MM.1S (cell line): ENCODE data around the gene CALD1.

Experiments used
- DNase-seq: peaks from one replicate; pipeline ENCODE4 v3.0.0-alpha.2; 2015
- H2AFZ ChIP-seq: fragments of 300-600 bp; sonication (generic); 2 replicates; pipeline ENCODE4 v1.6.0; 2016; ENCODE audit warnings: antibody characterized with exemption, low read length
- H3F3A ChIP-seq: fragments of 300-600 bp; sonication (generic); 2 replicates; pipeline ENCODE4 v1.6.1; 2016; ENCODE audit warnings: mild to moderate bottlenecking, antibody characterized with exemption, low read length, moderate library complexity, mixed read lengths; ENCODE audit not compliant: insufficient read depth
- H3K27ac ChIP-seq: fragments of 300-600 bp; sonication (generic); 2 replicates; pipeline ENCODE4 v1.5.1; 2016; ENCODE audit warnings: mild to moderate bottlenecking, low read length
- H3K27me3 ChIP-seq: fragments of 300-600 bp; sonication (generic); replicated peaks from 2 replicates; pipeline ENCODE4 v1.6.0; 2016; ENCODE audit warnings: low read length; ENCODE audit not compliant: insufficient read depth
- H3K36me3 ChIP-seq: fragments of 300-600 bp; sonication (generic); replicated peaks from 2 replicates; pipeline ENCODE4 v1.6.1; 2016; ENCODE audit warnings: mild to moderate bottlenecking, low read length, mixed read lengths; ENCODE audit not compliant: insufficient read depth
- H3K4me1 ChIP-seq: fragments of 300-600 bp; sonication (generic); 2 replicates; pipeline ENCODE4 v1.6.1; 2016; ENCODE audit warnings: low read length, mixed read lengths
- H3K4me2 ChIP-seq: fragments of 300-600 bp; sonication (generic); 2 replicates; pipeline ENCODE4 v1.6.0; 2016; ENCODE audit warnings: low read depth, low read length
- H3K4me3 ChIP-seq: fragments of 300-600 bp; sonication (generic); 2 replicates; pipeline ENCODE4 v1.5.1; 2016; ENCODE audit warnings: low read length, mixed read lengths
- H3K79me2 ChIP-seq: fragments of 300-600 bp; sonication (generic); 2 replicates; pipeline ENCODE4 v1.6.1; 2016; ENCODE audit warnings: mixed run types, low read length, mixed read lengths
- H3K9ac ChIP-seq: fragments of 300-600 bp; sonication (generic); 2 replicates; pipeline ENCODE4 v1.6.1; 2016; ENCODE audit warnings: low read length, mixed read lengths
- H3K9me2 ChIP-seq: fragments of 300-600 bp; sonication (generic); replicated peaks from 2 replicates; pipeline ENCODE4 v1.6.1; 2016; ENCODE audit warnings: mild to moderate bottlenecking, low read length, mixed read lengths; ENCODE audit not compliant: insufficient read depth
- H3K9me3 ChIP-seq: fragments of 300-600 bp; sonication (generic); replicated peaks from 2 replicates; pipeline ENCODE4 v1.6.1; 2016; ENCODE audit warnings: mild to moderate bottlenecking, low read length, mixed read lengths; ENCODE audit not compliant: insufficient read depth
- H4K20me1 ChIP-seq: fragments of 300-600 bp; sonication (generic); 2 replicates; pipeline ENCODE4 v1.6.1; 2016; ENCODE audit warnings: mild to moderate bottlenecking, low read length, moderate library complexity, mixed read lengths; ENCODE audit not compliant: insufficient read depth
- EZH2 ChIP-seq: fragments of 300-600 bp; sonication (generic); optimal IDR thresholded peaks from 2 replicates; pipeline ENCODE3; 2017; ENCODE audit warnings: low read depth, mild to moderate bottlenecking, antibody characterized with exemption, low read length, mixed read lengths
- EZH2phosphoT487 ChIP-seq: fragments of 300-600 bp; sonication (generic); IDR thresholded peaks from 2 replicates; pipeline ENCODE4 v1.6.1; 2018; ENCODE audit warnings: antibody characterized with exemption, low read length
- TF ChIP-seq, protein P1 (sequence below): fragments of 300-600 bp; sonication (generic); IDR thresholded peaks from 2 replicates; pipeline ENCODE4 v1.5.1; 2016; ENCODE audit warnings: antibody characterized with exemption, low read length, mixed read lengths

The CALD1 gene

DNA sequence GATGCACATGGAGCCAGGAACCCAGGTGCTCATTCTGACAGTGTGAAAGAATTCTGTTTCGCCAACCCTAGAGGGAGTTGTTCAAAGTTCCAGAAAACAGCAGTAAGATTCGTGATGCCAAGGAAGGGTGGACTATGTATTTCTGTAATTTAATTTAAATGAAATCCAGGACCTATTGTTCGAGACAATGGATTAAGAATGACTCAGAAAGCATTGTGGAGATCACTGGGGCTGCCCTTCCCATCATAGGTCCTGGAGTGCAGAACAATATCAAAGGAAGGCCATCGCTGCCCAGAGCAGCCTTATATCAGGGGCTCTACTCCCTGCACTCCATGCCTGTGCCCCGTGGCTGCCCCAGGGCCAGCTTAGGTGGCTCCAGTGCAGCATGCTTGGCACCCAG is 32.1 kb upstream of the CALD1 start:
- Histone ChIP-seq H3K9me3 (no peaks in the 10 kb centered on the region), H3K9me2 (no peaks in the 10 kb centered on the region), H3F3A (no peaks in the 10 kb centered on the region), H3K4me2 (no peak overlapping the region), H2AFZ (no peak overlapping the region), H3K4me3 (no peak overlapping the region), H3K36me3 (no peaks in the 10 kb centered on the region), H3K9ac (no peak overlapping the region), H4K20me1 (no peaks in the 10 kb centered on the region), H3K79me2 (no peaks in the 10 kb centered on the region), H3K27ac (no peak overlapping the region), H3K27me3 (no peaks in the 10 kb centered on the region), H3K4me1 (no peaks in the 10 kb centered on the region)
- TF ChIP-seq EZH2 = no peak
- TF ChIP-seq, protein P1, sequence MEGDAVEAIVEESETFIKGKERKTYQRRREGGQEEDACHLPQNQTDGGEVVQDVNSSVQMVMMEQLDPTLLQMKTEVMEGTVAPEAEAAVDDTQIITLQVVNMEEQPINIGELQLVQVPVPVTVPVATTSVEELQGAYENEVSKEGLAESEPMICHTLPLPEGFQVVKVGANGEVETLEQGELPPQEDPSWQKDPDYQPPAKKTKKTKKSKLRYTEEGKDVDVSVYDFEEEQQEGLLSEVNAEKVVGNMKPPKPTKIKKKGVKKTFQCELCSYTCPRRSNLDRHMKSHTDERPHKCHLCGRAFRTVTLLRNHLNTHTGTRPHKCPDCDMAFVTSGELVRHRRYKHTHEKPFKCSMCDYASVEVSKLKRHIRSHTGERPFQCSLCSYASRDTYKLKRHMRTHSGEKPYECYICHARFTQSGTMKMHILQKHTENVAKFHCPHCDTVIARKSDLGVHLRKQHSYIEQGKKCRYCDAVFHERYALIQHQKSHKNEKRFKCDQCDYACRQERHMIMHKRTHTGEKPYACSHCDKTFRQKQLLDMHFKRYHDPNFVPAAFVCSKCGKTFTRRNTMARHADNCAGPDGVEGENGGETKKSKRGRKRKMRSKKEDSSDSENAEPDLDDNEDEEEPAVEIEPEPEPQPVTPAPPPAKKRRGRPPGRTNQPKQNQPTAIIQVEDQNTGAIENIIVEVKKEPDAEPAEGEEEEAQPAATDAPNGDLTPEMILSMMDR = no peak
- TF ChIP-seq EZH2phosphoT487 = no peak
- no peak for DNase-seq

DNA sequence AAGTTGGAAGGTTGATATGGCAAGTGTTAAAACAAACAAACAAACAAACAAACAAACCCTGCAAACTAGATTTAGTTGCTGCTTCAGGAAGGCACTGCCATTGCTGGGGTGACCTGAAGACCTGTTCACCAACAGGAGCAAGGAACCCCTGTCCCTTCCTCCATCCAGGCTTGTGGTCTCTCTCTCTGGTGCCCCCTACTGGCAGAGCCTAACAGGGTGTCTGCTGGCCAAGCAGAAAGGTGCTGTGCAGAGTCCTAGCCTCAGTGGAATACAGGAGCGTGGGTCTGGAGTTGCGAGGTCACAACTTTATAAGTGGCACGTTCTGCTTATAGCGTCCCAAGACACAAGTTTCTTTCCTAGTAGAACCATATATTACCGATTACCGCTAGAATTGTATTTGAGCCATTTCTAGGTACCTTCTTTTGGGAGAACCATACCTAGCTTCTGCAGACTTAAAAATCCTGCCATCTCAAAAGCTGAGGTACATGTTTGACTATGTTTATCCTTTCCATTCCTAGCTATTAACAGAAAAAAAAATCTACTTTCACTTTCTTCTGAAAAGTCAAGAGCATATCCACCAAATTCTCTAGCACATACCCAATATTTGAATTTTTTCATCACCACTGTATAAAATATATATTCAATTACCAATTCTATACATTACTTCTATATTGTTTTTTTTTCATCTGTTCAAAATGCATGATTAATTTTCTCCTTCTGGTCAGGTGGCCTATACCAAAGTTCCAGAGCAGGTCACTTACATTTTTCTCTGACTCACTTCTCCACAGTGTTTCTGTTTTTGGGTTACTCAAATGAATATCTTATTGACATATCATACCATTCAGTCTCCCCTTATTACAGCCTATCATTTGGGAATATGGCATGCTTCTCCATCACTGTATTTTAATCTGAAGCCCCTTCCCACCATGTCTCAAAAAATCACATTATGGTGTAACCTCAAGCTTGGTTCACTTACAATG is 29.1 kb upstream of the CALD1 start:
- Histone ChIP-seq H3K79me2 (no peaks in the 10 kb centered on the region), H3F3A (no peaks in the 10 kb centered on the region), H3K27ac (no peak overlapping the region), H4K20me1 (no peaks in the 10 kb centered on the region), H3K9ac (no peak overlapping the region), H3K4me2 (no peak overlapping the region), H3K4me3 (no peak overlapping the region), H3K9me3 (no peaks in the 10 kb centered on the region), H3K36me3 (no peaks in the 10 kb centered on the region), H2AFZ (no peak overlapping the region), H3K4me1 (no peaks in the 10 kb centered on the region), H3K27me3 (no peaks in the 10 kb centered on the region), H3K9me2 (no peaks in the 10 kb centered on the region)
- DNase-seq = peak; percentile 62
- TF ChIP-seq, protein P1 = peak; percentile 97
- no peak for TF ChIP-seq EZH2phosphoT487
- TF ChIP-seq EZH2 = no peak

GRCh38 chr7:134752006-134752760 is 27.3 kb upstream of the CALD1 start:
- no peaks in the 10 kb centered on the region for H3K79me2 ChIP-seq
- H3K27ac ChIP-seq = no peak overlapping the region
- no peaks in the 10 kb centered on the region for H3K9me2 ChIP-seq
- H3K4me2 ChIP-seq = no peak overlapping the region
- no peaks in the 10 kb centered on the region for H3K27me3 ChIP-seq
- H2AFZ ChIP-seq = no peak overlapping the region
- H3K9ac ChIP-seq = no peak overlapping the region
- TF ChIP-seq, protein P1 = no peak
- no peak for TF ChIP-seq EZH2phosphoT487
- TF ChIP-seq EZH2 = no peak
- H3F3A ChIP-seq = no peaks in the 10 kb centered on the region
- H4K20me1 ChIP-seq = no peaks in the 10 kb centered on the region
- DNase-seq = no peak
- no peaks in the 10 kb centered on the region for H3K4me1 ChIP-seq
- no peak overlapping the region for H3K4me3 ChIP-seq
- no peaks in the 10 kb centered on the region for H3K36me3 ChIP-seq
- H3K9me3 ChIP-seq = no peaks in the 10 kb centered on the region
